Measurements from ENCODE around the gene NEUROD2.
"Not testable (repeated sequence)": the region's sequence is repeated elsewhere in the genome, so short reads cannot be mapped to it uniquely, and the experiment has no call there.

NEUROD2 gene

DNA sequence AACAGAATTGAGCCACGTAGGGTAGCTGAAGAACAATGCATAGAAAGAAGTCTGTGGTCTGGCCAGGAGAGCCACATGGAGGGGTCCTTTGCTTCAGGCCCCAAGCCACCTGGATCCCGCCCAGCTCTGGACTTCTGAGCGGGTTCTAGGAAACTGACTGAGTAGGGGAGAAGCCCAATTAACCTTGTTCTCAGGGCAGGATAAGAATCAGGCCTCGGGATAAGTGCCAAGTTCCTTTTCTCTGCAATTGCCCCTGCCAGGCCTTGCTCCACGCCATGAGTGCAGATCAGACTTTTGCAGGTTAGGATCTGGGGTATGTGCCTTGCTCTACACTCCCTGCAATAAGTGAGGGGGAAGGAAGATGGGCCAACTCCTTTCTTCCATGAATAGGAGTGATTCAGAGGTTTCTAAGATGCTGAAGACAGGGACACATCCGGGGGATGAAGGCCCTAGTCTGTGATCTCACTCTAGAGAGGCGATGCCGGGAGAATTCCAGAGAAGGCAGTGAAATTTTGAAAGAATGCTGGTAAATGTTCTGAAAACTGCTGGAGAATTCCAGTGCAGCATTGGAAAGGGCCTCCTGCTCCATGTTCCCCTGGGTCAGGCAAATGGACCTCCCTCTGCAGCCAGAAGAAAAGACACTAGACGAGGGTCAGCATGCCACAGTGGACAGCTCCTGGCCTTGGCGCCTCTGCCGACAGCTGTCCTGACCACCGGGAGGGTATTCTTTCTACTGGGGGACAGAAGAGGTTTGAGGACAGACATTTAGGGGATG lies 5.8 kb downstream of the NEUROD2 start:
- DNase-seq: no peak

DNA sequence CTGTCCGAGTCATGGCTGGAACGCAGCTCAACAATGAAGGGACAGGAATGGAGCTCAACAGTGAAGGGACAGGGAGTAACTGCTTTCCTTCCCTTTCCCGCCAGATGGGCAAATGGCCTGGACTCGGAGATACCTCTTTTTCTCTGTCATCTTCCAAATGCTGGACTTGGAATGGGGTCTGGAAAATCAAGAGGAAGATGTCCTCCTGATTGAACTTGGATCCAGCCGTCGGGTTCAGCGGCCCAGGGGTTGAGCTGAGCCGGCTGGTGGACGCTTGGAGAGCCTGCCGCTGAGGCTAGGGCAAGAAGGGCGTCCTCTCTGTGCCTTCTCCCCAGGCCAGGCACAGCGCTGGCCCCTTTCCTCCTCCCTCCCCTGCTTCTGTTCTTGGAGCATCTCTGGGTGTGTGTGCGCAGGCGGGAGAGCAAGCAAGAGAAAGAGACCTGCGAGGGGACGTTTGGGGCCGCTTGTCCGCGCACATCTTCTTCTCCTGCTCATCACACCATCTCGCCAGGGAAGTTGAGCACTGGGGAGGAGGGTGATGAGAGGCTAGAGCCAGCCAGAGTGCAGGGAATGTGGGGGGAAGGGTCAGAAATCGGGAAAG lies 6.6 kb downstream of the NEUROD2 start:
- DNase-seq: no peak

DNA sequence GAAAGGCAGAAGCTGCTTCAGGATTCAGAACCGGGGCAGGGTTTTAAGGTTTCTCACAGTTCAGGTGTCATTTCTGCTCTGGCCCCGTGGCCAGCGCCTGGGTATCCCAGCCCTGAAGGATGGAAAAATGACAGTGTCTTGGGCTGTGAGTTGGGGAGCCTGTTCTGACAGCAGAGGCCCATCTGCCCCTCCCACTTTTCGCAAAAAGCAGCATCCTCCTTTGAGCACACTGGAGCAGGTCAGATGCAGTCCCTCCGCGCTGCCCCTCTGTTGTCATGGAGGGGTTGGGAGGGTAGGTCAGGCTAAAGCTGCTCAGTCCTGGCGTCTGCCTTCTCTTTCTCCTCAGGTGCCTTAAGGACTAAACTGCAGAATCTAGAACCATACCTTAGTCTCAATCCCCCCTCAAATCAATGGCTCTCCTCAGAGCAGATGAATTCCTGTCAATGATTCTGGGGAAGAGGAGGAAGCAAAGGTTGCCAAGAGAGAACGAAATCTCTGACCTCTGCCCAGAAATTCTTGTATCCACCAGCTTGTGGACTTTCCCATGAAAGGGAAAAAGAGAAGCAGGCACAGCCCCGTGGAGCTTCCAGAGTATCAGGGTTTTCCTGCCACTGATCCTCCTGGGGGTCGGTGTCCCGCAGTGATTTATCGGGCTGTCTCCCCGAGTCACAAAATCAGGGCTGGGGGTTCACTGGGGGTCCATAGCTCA lies 7.3 kb downstream of the NEUROD2 start:
- no peak for DNase-seq

DNA sequence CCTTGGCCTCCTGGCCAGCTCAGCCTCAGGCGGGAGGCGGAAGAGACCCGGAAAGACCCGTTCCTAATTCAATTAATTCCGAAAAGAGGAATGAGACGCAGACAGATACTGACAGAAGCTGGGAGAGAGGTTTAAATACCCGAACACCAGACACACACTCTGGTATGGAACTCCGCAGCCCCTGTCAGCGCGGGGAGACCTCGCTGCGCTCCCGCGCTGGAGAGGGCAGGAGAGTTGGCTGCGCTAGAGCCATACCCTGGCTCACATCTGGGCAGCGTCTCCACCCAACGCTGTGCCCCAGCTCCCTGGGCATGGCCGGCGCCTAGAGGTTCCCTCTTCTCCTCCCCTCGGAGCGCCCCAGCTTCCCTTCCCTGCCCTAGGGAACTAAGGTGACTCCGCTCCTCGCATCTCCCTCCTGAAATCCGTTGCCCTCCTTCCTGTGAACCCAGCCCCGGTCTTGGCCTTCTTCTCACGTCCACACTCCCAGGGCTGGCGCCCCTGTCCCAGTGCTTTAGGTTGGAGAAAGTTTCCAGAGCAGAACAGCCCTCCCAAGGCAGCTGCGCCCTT lies 8.0 kb downstream of the NEUROD2 start:
- no peak for DNase-seq

DNA sequence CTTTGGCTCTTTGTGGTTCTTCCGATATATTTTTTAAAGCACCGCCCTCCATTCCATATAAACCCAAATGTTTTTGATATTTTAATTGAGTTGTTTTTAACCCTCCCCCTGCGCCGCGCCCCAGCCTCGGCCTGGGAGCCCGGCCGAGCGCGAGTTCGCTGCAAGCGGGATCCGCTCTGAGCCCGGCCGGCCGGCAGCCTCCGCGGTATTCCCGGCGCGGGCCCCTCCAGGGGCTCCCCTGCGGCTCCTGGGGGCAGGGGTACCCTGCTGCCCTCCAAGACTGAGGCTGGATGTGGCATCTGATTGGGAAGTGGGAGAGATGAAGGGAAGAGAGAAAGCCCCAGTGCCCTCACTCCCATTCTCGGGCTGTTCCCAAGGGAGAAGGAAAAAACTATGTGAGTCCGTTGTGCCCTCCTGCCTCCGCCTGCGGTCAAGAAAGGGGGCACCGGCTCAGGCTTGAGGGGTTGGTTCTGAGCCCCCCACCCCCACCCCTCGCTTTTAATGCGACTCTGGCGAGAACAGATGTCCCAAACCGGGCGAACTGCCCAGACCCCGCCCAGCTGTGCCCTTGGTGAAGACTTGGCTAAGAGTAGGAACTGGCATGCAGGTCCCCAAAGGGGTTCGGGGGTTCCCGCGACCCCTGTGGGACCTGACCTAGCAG lies 8.6 kb downstream of the NEUROD2 start:
- DNase-seq: no peak

DNA sequence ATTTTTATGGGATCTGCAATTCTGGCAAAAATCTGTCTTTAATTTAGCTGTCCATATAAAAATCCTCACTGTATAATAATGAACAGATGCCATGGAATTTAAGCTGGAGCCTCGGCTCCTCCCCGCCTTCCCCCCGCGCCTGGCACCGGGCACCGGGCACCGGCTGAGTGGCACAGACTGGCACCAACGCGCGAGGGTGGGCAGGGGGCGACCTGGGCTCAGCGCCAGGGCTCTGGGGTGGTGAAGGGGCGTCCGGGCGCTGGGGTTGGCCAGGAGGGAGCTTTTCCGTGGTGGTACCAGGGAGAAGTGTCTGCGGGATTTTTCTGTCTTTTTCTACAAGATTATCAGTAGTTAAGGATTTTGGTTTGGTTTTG lies 9.1 kb downstream of the NEUROD2 start:
- DNase-seq: no peak

DNA sequence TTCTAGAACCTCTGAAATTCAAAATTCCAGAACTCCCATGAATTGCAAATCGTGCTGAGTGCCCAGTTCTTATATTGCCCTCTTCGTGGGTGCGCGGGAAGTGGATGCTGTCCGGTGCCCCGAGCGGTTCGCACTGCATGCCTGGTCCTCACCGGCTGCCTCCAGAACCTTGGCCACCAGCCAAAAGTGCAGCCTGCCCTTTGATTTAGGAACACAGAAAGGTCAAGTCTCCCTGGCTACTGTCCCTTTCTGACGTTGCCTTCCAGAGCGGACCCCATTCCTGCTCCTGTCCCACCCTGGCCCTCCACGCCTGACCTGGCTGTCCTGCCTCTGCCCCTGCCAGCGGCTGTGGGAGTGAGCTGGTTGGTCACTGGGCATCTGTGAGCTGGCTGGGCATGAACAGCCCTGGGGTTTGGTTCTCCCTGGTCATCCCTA lies 9.7 kb downstream of the NEUROD2 start:
- DNase-seq: no peak

DNA sequence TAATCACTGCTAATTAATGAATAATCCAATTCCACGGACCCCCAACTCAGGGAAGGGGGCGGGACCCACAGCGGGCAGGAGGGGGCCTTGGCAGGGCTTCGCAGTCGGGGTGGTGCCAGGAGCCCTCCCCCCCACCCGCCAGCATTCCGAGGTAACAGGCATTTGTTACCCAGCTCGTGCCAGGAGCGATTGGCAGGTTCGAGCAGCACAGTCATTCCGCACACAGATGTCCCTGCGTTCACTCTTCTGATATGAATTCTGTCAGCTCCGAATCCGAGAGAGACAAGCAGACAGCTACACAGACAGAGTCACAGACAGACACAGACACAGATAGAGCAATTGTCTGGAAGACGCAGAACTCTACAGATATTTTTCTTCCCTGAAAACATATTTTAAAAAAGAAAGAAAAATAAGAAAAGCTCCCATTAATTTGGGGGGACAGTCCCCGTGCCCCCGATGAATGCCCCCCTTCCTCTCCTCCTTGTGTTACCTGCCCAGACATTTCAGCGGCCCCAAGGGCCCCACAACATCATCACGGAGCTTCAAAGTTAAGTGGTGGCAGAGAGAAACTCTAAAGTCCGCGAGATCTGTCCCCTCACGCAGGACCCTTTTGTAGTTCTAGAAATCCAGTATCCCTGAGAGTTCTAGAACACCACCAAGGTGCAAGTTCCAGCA lies 10.2 kb downstream of the NEUROD2 start:
- DNase-seq: no peak

DNA sequence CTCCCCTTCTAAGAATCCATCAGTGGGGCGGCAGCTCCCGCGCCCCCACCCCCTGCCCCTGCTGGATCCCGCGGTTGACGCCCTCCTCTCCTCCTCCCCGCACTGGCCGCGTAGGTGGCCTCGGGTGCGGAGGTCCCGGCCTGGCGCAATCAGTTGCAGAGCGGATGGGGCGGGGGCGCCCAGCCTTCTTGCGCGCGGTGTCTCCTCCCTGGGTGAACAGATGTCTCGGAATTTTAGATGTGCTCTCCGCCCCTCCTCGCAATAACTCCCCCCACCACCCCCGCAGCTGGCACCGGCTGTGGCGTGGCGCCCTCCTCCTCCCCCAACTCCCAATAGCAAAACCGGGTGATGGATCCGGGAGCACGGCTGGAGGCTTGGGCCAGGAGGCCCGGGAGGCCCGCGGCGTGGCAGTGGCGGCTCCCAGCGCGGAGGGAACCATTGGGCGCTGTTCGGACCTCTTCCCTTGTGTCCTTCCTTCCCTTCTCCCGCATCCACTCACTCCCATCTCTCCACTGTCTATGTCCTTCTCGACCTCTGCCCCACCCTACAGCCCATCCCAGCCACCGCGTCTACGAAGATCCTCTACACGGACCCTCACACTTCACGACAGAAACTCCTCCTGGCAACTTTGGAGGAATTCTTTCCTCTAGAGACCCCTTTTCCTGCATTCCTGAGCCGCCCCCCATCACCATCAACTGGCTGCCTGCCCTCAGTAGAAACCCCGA lies 11.0 kb downstream of the NEUROD2 start:
- DNase-seq: peak; percentile 49

DNA sequence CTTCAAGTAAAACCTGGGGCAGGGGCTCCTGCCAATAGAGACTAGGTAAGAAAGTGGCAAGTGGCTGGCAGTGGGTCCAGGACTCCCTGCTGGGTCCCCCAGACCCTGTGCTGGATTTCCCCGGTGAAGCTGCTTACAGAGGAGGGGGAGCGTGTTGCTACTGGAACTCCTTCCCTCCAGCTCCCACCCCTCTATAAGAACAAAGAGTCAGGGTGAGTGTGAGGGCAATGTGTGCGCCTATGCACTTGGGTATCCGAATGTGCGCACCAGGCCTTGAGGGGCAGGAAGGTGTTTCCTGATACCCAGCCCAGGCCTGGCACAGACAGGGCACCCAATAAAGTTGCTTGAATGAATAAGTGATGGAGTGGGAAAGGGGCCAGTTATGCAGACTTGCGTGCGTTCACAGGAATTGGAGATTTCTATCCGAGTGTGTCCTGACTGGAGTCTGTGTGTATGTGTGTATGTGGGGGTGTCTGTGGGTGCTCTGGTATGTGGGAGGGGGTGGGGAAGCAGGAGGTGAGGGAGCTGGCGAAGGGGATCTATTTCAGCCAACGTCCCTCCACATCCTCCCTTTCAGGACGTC lies 11.7 kb downstream of the NEUROD2 start:
- DNase-seq: no peak

DNA sequence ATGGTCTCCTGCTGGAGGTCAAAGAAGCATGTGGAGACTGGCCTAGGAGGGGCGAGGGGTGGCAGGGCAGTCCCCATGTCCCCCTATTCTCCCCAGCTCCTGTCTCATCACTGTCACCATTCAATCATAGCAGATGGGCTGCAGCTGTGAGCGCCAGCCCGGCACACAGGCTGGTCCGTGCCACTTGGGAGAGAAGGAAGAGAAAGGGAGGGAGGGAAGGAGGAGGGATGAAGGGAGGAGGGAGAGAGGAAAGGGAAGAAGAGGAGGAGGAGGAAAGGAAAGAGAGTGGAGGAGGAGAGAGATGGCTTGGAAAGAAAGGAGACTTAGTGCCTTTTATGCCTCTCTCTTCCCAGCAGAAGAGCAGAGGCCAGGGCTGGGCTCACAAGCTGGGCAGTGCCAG lies 12.4 kb downstream of the NEUROD2 start:
- no peak for DNase-seq

DNA sequence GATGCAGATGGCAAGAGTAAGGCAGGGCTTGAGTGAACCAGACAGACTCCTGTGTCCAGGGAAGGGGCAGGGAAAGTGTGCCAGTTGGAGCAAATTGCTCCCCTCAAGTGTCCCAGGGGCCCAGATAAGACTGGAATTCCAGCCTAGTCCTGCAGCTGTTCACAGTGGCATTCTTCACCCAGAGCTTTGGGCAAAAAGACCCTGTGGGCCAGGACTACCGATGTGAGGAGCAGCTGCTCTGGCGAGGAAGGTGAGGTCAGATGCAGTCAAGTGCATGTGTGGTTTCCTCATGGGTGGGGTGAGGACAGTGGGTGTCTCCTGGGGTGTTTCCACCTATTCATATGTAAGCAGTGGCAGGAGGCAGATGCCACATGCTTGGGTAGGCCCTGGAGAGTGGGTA lies 14.3 kb downstream of the NEUROD2 start:
- DNase-seq: peak; percentile 45

DNA sequence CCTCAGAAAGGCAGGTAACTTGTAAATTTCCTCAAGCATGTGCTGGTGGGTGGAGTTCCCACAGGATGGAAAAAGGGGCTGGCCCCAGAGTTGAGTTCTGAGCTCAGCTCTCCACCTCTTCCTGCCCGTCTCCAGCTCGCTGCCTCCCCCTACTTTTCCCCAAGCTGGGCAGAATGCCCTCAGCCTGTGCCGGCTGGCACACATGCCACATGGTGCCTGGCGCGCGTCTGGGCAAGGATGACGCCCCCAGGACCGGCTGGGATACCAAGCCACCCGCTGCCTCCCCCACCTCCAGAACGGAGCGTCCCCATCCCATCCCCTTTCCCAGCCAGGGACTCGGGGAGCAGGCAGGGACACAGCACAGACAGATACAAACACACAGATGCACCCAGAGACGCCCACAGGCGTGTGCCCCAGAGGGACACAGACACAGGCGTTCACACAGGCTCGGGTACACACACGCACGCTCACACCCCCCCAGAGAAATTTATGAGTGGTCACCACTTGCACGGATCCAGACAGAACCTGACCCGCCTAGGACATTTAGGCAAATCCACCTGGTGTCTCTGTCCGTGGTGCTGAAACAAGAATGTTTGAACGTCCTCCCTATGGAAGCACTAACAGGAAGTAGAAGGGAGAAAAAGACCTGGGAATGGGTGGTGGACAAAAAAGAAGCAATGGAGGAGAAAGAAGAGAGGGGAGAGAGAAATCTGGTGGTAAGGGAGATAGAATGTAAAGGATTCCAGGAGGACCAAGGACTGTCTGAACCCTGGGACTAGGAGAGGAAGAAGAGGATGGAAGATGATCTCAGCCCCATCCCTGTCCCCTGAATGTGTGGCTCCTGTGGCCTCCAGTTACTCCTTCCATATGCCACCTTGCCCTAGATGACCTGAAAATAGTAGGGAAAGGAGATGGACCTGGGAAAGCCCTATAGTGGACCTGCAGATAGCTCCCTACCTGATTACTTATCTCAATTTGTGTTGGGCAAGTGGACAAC lies 15.5 kb downstream of the NEUROD2 start:
- no peak for DNase-seq

DNA sequence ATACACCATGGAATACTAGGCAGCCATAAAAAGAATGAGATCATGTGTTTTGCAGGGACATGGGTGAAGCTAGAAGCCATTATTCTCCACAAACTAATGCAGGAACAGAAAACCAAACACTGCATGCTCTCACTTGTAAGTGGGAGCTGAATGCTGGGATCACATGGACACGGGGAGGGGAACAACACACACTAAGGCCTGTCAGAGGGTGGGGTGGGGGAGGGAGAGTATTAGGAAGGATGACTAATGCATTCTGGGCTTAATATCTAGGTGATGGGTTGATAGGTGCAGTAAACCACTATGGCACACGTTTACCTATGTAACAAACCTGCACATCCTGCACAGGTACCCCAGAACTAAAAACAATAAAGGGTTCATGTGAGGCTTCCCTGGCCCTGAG lies 17.5 kb downstream of the NEUROD2 start:
- not testable (repeated sequence) for DNase-seq

DNA sequence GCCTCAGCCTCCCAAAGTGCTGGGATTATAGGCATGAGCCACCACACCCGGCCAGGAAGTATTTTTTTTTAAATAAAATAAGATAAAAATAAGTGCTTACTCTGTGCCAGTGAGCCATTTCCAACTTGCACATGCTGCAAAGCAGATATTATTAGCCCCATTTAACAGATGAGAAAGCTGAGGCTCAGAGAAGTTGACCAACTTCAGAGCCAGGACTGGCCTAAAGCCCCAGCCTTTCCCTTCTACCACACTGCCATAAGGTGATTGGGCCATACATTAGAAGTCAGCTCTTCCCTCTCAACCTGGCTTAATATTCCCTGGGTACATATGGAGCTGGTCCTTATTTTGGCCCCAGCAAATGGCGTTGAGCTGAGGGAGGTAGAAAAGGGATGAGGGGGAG lies 25.1 kb downstream of the NEUROD2 start:
- no peak for DNase-seq

DNA sequence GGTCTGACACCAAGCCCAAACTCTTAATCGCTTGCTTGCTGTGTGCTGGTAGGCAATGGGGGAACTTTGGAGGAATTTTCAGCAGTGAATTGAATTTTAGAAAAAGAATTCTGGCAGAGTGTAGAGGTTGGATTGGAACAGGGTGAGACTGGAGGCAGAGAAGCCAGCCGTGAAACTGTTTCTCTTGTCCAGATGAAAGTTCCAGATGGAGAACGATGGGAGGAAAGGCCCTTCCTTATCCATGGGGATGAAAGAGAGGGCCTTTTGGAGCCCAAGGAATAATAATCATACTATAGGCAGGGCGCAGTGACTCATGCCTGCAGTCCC lies 26.0 kb downstream of the NEUROD2 start:
- DNase-seq: no peak

DNA sequence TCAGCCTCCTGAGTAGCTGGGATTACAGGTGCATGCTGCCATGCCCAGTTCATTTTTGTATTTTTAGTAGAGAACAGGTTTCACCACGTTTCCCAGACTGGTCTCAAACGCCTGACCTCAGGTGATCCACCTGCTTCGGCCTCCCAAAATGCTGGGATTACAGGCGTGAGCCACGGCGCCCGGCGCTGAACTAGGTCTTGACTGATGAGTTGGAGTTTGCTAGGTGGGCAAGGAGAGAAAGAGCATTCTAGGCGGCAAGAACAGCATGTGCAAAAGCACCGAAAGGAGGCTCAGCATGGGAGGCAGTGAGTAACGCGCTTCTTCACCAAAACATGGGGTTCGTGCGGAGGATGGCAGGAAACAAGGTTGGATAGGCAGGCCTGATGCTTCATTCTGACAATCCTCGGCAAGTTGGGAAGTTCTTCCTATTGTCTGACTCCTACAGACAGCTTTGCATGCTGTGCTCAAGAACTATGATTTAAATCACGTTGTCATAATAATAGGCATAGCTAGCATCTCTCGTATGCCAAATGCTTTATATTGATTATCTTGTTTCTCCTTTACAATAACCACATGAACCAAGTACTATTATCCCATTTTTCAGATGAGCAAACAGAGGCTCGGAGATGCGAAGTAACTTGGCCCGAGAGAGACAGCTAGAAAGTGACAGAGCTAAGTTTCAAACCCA lies 26.5 kb downstream of the NEUROD2 start:
- no peak for DNase-seq

DNA sequence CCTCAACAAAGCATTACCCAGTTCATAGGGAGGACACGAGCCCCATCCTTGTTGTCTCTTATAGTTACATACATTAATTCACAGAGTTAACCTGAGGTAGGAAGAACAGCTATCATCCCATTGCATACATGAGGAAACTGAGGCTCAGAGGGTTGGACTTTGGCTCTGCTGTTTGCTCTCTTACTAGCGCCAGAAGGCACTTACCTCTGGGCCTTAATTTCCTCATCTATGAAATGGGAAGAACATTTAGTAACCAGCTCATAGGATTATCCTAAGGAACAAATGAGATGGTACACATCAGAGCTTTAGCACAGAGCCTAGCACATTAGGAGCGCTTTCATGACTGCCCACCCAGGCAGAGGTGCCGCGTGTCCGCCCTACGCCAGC lies 27.6 kb downstream of the NEUROD2 start:
- DNase-seq: no peak

DNA sequence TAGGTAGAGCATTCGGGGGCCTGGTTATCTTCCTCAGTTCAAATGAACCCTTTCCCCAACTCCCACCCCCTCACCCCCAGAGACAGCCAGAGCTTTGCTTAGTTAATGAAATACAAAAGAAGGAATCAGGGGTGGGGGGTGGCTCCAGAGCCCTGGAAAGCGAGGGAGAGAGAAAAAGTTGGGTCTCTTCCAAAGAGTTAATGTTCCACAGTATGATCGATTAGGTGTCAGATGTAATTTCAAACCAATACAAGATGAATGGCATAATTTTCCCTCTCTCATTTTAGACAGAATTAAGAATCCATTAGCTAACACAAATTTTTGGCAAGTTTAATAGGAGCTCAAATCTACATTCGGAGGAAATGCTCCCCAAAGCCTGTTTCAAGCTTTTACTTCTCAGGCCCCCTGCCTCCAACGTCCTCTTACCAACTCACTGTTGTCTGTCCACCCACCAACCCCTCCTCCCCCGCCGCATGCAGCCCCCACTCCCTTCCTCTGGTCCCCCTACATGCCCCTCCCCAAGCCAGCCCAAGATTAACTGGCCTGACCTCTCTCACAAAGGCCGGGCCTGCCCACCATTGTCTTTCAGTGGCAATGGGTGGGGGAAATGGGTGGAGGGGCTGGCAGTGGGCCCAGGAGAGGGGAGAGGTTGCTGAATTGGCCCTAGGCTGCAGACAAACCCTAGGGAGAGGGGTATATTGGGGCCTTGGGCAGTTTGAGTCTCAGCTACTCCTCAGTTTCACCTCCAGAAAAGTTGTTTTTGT lies 28.2 kb downstream of the NEUROD2 start:
- no peak for DNase-seq
